WTC11 (cell line): ENCODE measurements around the gene IGSF9B.

ENCODE experiments used
- ZNF317 ChIP-seq: sonication (generic); formaldehyde crosslinking; IDR thresholded peaks from 2 replicates; pipeline ENCODE4 v1.8.1; 2023; ENCODE audit warnings: low read depth, mild to moderate bottlenecking, moderate library complexity, missing genetic modification reagents, borderline replicate concordance
- TF ChIP-seq, protein P1 (sequence below): sonication (generic); formaldehyde crosslinking; IDR thresholded peaks from 2 replicates; pipeline ENCODE4 v1.8.0; 2022; ENCODE audit warnings: mild to moderate bottlenecking, missing genetic modification reagents
- TF ChIP-seq, protein P2 (sequence below): fragments of 250-450 bp; sonication (Bioruptor Pico); IDR thresholded peaks from 2 replicates; pipeline ENCODE4 v2.1.2; 2022; ENCODE audit warnings: mild to moderate bottlenecking, moderate library complexity

DNA sequence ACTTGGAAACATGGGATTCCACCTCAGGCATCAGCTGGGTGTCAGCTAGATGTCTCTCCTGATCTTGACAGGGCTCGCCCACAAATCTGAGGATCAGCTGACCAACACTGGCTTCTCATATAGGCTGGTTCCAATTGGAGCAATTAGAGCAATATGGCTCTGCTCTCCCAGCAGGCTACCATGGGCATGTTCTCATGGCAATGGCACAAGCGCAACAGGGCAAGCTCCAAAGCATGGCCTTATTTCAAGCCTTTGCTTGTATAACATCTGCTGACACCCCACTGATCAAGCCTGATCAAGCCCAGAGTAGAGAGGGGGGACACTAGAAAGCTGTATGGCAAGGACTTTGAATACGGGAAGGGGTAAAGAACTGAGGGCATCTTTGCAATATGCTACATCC lies 70.7 kb downstream of the IGSF9B start:
- TF ChIP-seq, protein P1, sequence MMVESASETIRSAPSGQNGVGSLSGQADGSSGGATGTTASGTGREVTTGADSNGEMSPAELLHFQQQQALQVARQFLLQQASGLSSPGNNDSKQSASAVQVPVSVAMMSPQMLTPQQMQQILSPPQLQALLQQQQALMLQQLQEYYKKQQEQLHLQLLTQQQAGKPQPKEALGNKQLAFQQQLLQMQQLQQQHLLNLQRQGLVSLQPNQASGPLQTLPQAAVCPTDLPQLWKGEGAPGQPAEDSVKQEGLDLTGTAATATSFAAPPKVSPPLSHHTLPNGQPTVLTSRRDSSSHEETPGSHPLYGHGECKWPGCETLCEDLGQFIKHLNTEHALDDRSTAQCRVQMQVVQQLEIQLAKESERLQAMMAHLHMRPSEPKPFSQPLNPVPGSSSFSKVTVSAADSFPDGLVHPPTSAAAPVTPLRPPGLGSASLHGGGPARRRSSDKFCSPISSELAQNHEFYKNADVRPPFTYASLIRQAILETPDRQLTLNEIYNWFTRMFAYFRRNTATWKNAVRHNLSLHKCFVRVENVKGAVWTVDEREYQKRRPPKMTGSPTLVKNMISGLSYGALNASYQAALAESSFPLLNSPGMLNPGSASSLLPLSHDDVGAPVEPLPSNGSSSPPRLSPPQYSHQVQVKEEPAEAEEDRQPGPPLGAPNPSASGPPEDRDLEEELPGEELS (CRISPR knock-in tag): no peak
- TF ChIP-seq, protein P2, sequence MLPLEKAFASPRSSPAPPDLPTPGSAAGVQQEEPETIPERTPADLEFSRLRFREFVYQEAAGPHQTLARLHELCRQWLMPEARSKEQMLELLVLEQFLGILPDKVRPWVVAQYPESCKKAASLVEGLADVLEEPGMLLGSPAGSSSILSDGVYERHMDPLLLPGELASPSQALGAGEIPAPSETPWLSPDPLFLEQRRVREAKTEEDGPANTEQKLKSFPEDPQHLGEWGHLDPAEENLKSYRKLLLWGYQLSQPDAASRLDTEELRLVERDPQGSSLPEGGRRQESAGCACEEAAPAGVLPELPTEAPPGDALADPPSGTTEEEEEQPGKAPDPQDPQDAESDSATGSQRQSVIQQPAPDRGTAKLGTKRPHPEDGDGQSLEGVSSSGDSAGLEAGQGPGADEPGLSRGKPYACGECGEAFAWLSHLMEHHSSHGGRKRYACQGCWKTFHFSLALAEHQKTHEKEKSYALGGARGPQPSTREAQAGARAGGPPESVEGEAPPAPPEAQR (CRISPR knock-in tag): no peak
- no peak for TF ChIP-seq ZNF317
